Activated naive CD4-positive, alpha-beta T cell treated with anti-CD3 and anti-CD28 coated beads, Interleukin-2, amount 50 U/mL, for 16 hours (primary cell): ENCODE data around the gene PTGES3.

Experiments used
- DNase-seq: peaks from one replicate; pipeline ENCODE4 v3.0.0-alpha.2; 2020

The PTGES3 gene

GRCh38 chr12:56622535-56622934 lies 65.5 kb downstream of the PTGES3 start:
- no peak for DNase-seq

- DNase-seq = no peak
These were observed 71.2 kb downstream of the PTGES3 start for GRCh38 chr12:56616925-56617324.

- DNase-seq = no peak
These were observed 71.8 kb downstream of the PTGES3 start for GRCh38 chr12:56616244-56616643.

GRCh38 chr12:56614627-56615026 lies 73.5 kb downstream of the PTGES3 start:
- DNase-seq = no peak
